HCT116 (cell line): ENCODE results near the gene BABAM2. TPM values are rescaled to one million over a fixed set of nuclear protein-coding genes. Genes with fewer than 3 reads are reported as not detected.

Experiments
- ATAC-seq: fragments of 200-7000 bp; cut with Tn5 transposase; 2 replicates; pipeline ENCODE4 v1.9.1; 2020; ENCODE audit warnings: mild to moderate bottlenecking, moderate library complexity
- BruUV-seq: library from RNA; stranded (reverse); fragments of 400-500 nt; replicated peaks from 2 replicates; lab custom pipeline; 2021; lab: Mats Ljungman, UMichigan
- CTCF ChIA-PET: fragments of 300-600 bp; sonication (Branson Sonifier 250); formaldehyde crosslinking; loops from one replicate; lab custom pipeline; 2021; ENCODE audit warnings: antibody characterized with exemption; lab: Charles Lee
- POLR2A ChIA-PET: fragments of 300-600, 350-600 bp; sonication (Branson Sonifier 250); formaldehyde crosslinking; loops from one replicate; lab custom pipeline; 2021; ENCODE audit warnings: antibody characterized with exemption; lab: Charles Lee
- RAD21 ChIA-PET, 2 experiments: fragments of 300-600 bp; sonication (Branson Sonifier 250); formaldehyde crosslinking; loops; one replicate each; lab custom pipeline; 2023; ENCODE audit warnings: low total read pairs in 2 of 2; ENCODE audit not compliant: uncharacterized antibody in 2 of 2, unreplicated experiment in 2 of 2, low non-redundant PET in 1 of 2; lab: Charles Lee
- DNase-seq: peaks from one replicate; pipeline ENCODE4 v3.0.0-alpha.2; 2010; ENCODE audit warnings: low read depth, low spot score
- H2AFZ ChIP-seq: fragments of 200-600 bp; shearing (Covaris generic), sonication (generic); 2 replicates; pipeline ENCODE4 v1.6.1; 2017; ENCODE audit warnings: low read depth, mixed run types, mixed read lengths, antibody characterized with exemption, low read length; ENCODE audit not compliant: poor library complexity, severe bottlenecking
- H3K27ac ChIP-seq: 2 replicates; pipeline ENCODE4 v1.5.1; 2012; ENCODE audit warnings: low read depth, low read length
- H3K27me3 ChIP-seq: fragments of 200-600 bp; sonication (generic); 2 replicates; pipeline ENCODE4 v1.6.1; 2016; ENCODE audit warnings: mixed run types, low read length, mixed read lengths; ENCODE audit not compliant: insufficient read depth
- H3K36me3 ChIP-seq, 2 experiments: fragments of 200-500 bp in 1 of 2; fragments of 200-600 bp in 1 of 2; sonication (Bioruptor generic) in 1 of 2; sonication (generic) in 1 of 2; 2 replicates each; pipeline versions ENCODE4 v1.5.1 to v1.6.1; 2014 to 2016; ENCODE audit warnings: low read length in 2 of 2, inconsistent platforms in 1 of 2, mixed read lengths in 1 of 2, mixed run types in 1 of 2; ENCODE audit not compliant: insufficient read depth in 2 of 2, control insufficient read depth in 1 of 2
- H3K4me1 ChIP-seq, 2 experiments: fragments of 200-600 bp in 1 of 2; sonication (generic) in 1 of 2; 2 replicates each; pipeline versions ENCODE4 v1.5.1 to v1.6.1; 2012 to 2017; ENCODE audit warnings: low read length in 2 of 2, inconsistent platforms in 1 of 2, mild to moderate bottlenecking in 1 of 2, mixed read lengths in 1 of 2, mixed run types in 1 of 2, moderate library complexity in 1 of 2; ENCODE audit not compliant: insufficient read depth in 2 of 2, control insufficient read depth in 1 of 2
- H3K4me2 ChIP-seq: fragments of 200-600 bp; sonication (generic); 2 replicates; pipeline ENCODE4 v1.6.1; 2017; ENCODE audit warnings: mixed run types, low read length, mixed read lengths
- H3K4me3 ChIP-seq, 2 experiments: fragments of 200-600 bp in 1 of 2; sonication (generic) in 1 of 2; replicated peaks in 1 of 2; 2 replicates each; pipeline ENCODE4 v1.5.1; 2011 to 2016; ENCODE audit warnings: low read length in 2 of 2, control low read depth in 1 of 2, low read depth in 1 of 2, mild to moderate bottlenecking in 1 of 2, mixed read lengths in 1 of 2, mixed run types in 1 of 2
- H3K79me2 ChIP-seq: fragments of 200-600 bp; sonication (generic); 2 replicates; pipeline ENCODE4 v1.6.1; 2017; ENCODE audit warnings: mild to moderate bottlenecking, mixed run types, low read length, moderate library complexity, mixed read lengths; ENCODE audit not compliant: insufficient read depth
- H3K9ac ChIP-seq: fragments of 200-600 bp; sonication (generic); 2 replicates; pipeline ENCODE4 v1.6.1; 2016; ENCODE audit warnings: low read length, mixed read lengths
- H3K9me2 ChIP-seq: fragments of 200-600 bp; sonication (generic), shearing (Covaris generic); 2 replicates; pipeline ENCODE4 v1.6.1; 2017; ENCODE audit warnings: mixed run types, mild to moderate bottlenecking, moderate library complexity; ENCODE audit not compliant: insufficient read depth
- H3K9me3 ChIP-seq, 2 experiments: fragments of 200-500 bp in 1 of 2; fragments of 200-600 bp in 1 of 2; sonication (Bioruptor generic) in 1 of 2; sonication (generic) in 1 of 2; 2 replicates each; pipeline ENCODE4 v1.6.1; 2014 to 2017; ENCODE audit warnings: low read length in 2 of 2, mixed read lengths in 2 of 2, inconsistent platforms in 1 of 2, low read depth in 1 of 2, mild to moderate bottlenecking in 1 of 2, mixed run types in 1 of 2, moderate library complexity in 1 of 2; ENCODE audit not compliant: control insufficient read depth in 1 of 2, insufficient read depth in 1 of 2
- H4K20me1 ChIP-seq: fragments of 200-600 bp; sonication (generic), shearing (Covaris generic); 2 replicates; pipeline ENCODE4 v1.6.1; 2017; ENCODE audit warnings: mixed run types, mild to moderate bottlenecking, moderate library complexity; ENCODE audit not compliant: insufficient read depth
- ATF3 ChIP-seq: IDR thresholded peaks from 2 replicates; pipeline ENCODE4 v1.6.1; 2012
- CEBPB ChIP-seq: IDR thresholded peaks from 2 replicates; pipeline ENCODE4 v1.6.1; 2012; ENCODE audit warnings: low read depth
- CTCF ChIP-seq, 3 experiments: fragments of 200-600 bp in 1 of 3; sonication (generic) in 1 of 3; IDR thresholded peaks in 2 of 3; conservative IDR thresholded peaks in 1 of 3; 2 replicates each; pipeline ENCODE4 v1.5.1; 2012 to 2017; ENCODE audit warnings: low read depth in 2 of 3, low read length in 2 of 3, antibody characterized with exemption in 1 of 3, borderline replicate concordance in 1 of 3, control low read depth in 1 of 3, mild to moderate bottlenecking in 1 of 3, mixed read lengths in 1 of 3, mixed run types in 1 of 3, moderate library complexity in 1 of 3; ENCODE audit not compliant: insufficient read depth in 1 of 3
- EGR1 ChIP-seq: IDR thresholded peaks from 2 replicates; pipeline ENCODE4 v1.6.1; 2012; ENCODE audit warnings: low read depth
- ELF1 ChIP-seq: IDR thresholded peaks from 2 replicates; pipeline ENCODE4 v1.6.1; 2012; ENCODE audit warnings: low read depth, borderline replicate concordance
- FOSL1 ChIP-seq: IDR thresholded peaks from 2 replicates; pipeline ENCODE4 v1.6.1; 2012; ENCODE audit warnings: low read depth
- JUND ChIP-seq: IDR thresholded peaks from 2 replicates; pipeline ENCODE4 v1.6.1; 2012
- MAX ChIP-seq: IDR thresholded peaks from 2 replicates; pipeline ENCODE4 v1.6.1; 2012
- RAD21 ChIP-seq: IDR thresholded peaks from 2 replicates; pipeline ENCODE4 v1.6.1; 2012; ENCODE audit warnings: low read depth, mild to moderate bottlenecking
- REST ChIP-seq: IDR thresholded peaks from 2 replicates; pipeline ENCODE4 v1.6.1; 2012; ENCODE audit warnings: low read depth
- SP1 ChIP-seq: IDR thresholded peaks from 2 replicates; pipeline ENCODE4 v1.6.1; 2012; ENCODE audit warnings: low read depth
- SRF ChIP-seq: IDR thresholded peaks from 2 replicates; pipeline ENCODE4 v1.6.1; 2012; ENCODE audit warnings: low read depth
- YY1 ChIP-seq: IDR thresholded peaks from 2 replicates; pipeline ENCODE4 v1.6.1; 2011; ENCODE audit warnings: low read length, low read depth, moderate library complexity, mild to moderate bottlenecking; ENCODE audit not compliant: insufficient replicate concordance; ENCODE audit errors: extremely low read depth
- ZBTB33 ChIP-seq: IDR thresholded peaks from 2 replicates; pipeline ENCODE4 v1.6.1; 2011; ENCODE audit warnings: mild to moderate bottlenecking, low read length, moderate library complexity; ENCODE audit not compliant: insufficient replicate concordance; ENCODE audit errors: extremely low read depth
- ZFX ChIP-seq: fragments of 450-650 bp; IDR thresholded peaks from 2 replicates; pipeline ENCODE4 v1.6.1; 2017
- intact Hi-C: fragments of 100-400 bp; cut with micrococcal nuclease; formaldehyde crosslinking; loops from 2 replicates; pipeline ENCODE4 v1.10.0; 2022
- total RNA-seq: library from RNA; stranded (reverse); gene quantifications from one replicate; pipeline ENCODE4 v1.2.1, GENCODE V29; 2021; ENCODE audit not compliant: unreplicated experiment

Gene BABAM2
- total RNA-seq, 1 experiment from 2014 or later = 23.8 TPM

GRCh38 chr2:28329184-28329583 is 438.7 kb downstream of the BABAM2 start:
- ChIA-PET POLR2A (no interaction called here), CTCF (no interaction called here)
- no TSS peak for BruUV-seq

More at GRCh38 chr2:28329184-28329583, 438.7 kb downstream of the BABAM2 start:
- Histone ChIP-seq H3K79me2 (no peaks in the 10 kb centered on the region), H3K27me3 (no peaks in the 10 kb centered on the region), H3K27ac (no peak overlapping the region), H3K4me1 (peaks cover 36 to 49% of the 10 kb centered on the region in 2 experiments), H3K9me3 (no peaks in the 10 kb centered on the region), H3K4me2 (no peak overlapping the region), H2AFZ (no peak overlapping the region), H3K9me2 (no peaks in the 10 kb centered on the region), H3K9ac (no peak overlapping the region), H3K36me3 (no peaks in the 10 kb centered on the region), H4K20me1 (no peaks in the 10 kb centered on the region), H3K4me3 (no peak overlapping the region)
- DNase-seq = no peak
- TF ChIP-seq SRF (no peak), EGR1 (no peak), YY1 (no peak), SP1 (no peak), CEBPB (no peak), JUND (no peak), ZFX (no peak), ELF1 (no peak), CTCF (IDR thresholded peaks at IDR 0.05 in 2 of 3, conservative IDR thresholded peaks at IDR 0.05 in 1 of 3; ENCODE audit: borderline replicate concordance in 1 of 3, insufficient read depth in 1 of 3, low read depth in 2 of 3, low read length in 2 of 3) (no peak), REST (no peak), MAX (no peak), ZBTB33 (no peak), RAD21 (no peak), ATF3 (no peak), FOSL1 (no peak)
- RAD21 ChIA-PET = no interaction called here
- no peak for ATAC-seq
- intact Hi-C loops = no loop called here
